Small intestine (tissue), 7 donors: ENCODE data around the gene ZC3H12C. TPM values are rescaled to one million over a fixed set of nuclear protein-coding genes. Genes with fewer than 3 reads are reported as not detected.

Experiments used
- DNase-seq, 2 donors: peaks; one replicate each; pipeline versions ENCODE4 v3.0.0 to v3.0.0-alpha.2; 2013
- FAIRE-seq: peaks from 2 replicates; lab custom pipeline; 2012; peaks lifted over from hg19 to GRCh38; lab: Jason Lieb, UNC
- H3K27ac ChIP-seq, 3 donors: one replicate each; pipeline ENCODE4 v1.5.1; 2013; ENCODE audit warnings: low read length in 2 of 3, mild to moderate bottlenecking in 2 of 3, control low read depth in 1 of 3, inconsistent platforms in 1 of 3, low read depth in 1 of 3, moderate library complexity in 1 of 3
- H3K27me3 ChIP-seq, 3 donors: one replicate each; pipeline ENCODE4 v1.6.1; 2013; ENCODE audit warnings: low read length in 3 of 3, inconsistent platforms in 1 of 3; ENCODE audit not compliant: control insufficient read depth in 3 of 3, insufficient read depth in 3 of 3
- H3K36me3 ChIP-seq, 3 donors: one replicate each; pipeline ENCODE4 v1.6.1; 2013; ENCODE audit warnings: low read length in 3 of 3, inconsistent platforms in 1 of 3, low read depth in 1 of 3, mild to moderate bottlenecking in 1 of 3, moderate library complexity in 1 of 3; ENCODE audit not compliant: control insufficient read depth in 3 of 3, insufficient read depth in 2 of 3
- H3K4me1 ChIP-seq, 3 donors: one replicate each; pipeline ENCODE4 v1.6.1; 2013; ENCODE audit warnings: low read length in 2 of 3, inconsistent platforms in 1 of 3, low read depth in 1 of 3, mild to moderate bottlenecking in 1 of 3, moderate library complexity in 1 of 3; ENCODE audit not compliant: control insufficient read depth in 3 of 3, insufficient read depth in 2 of 3
- H3K4me3 ChIP-seq, 3 donors: one replicate each; pipeline ENCODE4 v1.5.1; 2013; ENCODE audit warnings: low read length in 3 of 3, control low read depth in 1 of 3, inconsistent platforms in 1 of 3, low read depth in 1 of 3, mild to moderate bottlenecking in 1 of 3, moderate library complexity in 1 of 3
- H3K9me3 ChIP-seq, 2 donors: one replicate each; pipeline ENCODE4 v1.6.1; 2013; ENCODE audit warnings: low read depth in 1 of 2, low read length in 1 of 2; ENCODE audit not compliant: control insufficient read depth in 2 of 2, insufficient read depth in 1 of 2
- WGBS, 3 donors: extraction: QIAGEN DNeasy Blood & Tissue Kit; methylation state at CpG; one replicate each; pipeline ENCODE4 v1.1.7; 2013; 5-methylcytosine and 5-hydroxymethylcytosine counted together
- polyA plus RNA-seq, 4 donors: library from polyadenylated mRNA; stranded (reverse) in 3 of 4; unstranded in 1 of 4; fragments of 200-250 nt in 3 of 4; fragments of 120-200 nt in 1 of 4; gene quantifications; one replicate each; pipeline versions ENCODE4 v1.2.1 to v1.2.3, GENCODE V29; 2013
- donor health status: healthy with polysubstance abuse.
- donor health status: control.
- donor health status: control.
- donor health status: Bipolar disorder and iron deficiency.
- donor health status: healthy.

The ZC3H12C gene
- polyA plus RNA-seq, 4 donors: 0.27 to 16.8 (median 1.1) TPM

GRCh38 chr11:110131386-110132123 is 38.4 kb downstream of the ZC3H12C start:
- DNase-seq (peak in 1 of 2 donors; percentile 35), FAIRE-seq (no peak)
- H3K9me3 ChIP-seq: no peaks in the 10 kb centered on the region
- 48 to 73% (median 59%) methylated on average over 6 of the region's 6 CpGs for WGBS, 3 donors
- H3K4me1 ChIP-seq: peaks cover 0 to 19% (median 2%) of the 10 kb centered on the region in 3 donors
- H3K27me3 ChIP-seq: no peaks in the 10 kb centered on the region
- H3K27ac ChIP-seq: peak overlapping the region in 1 of 3 donors; percentile 79
- H3K36me3 ChIP-seq: peaks cover 0 to under 1% (median 0%) of the 10 kb centered on the region in 3 donors
- peak overlapping the region in 1 of 3 donors; percentile 30 for H3K4me3 ChIP-seq

GRCh38 chr11:110133160-110133559 is 40.0 kb downstream of the ZC3H12C start:
- Histone ChIP-seq H3K27ac (peak overlapping the region in 1 of 3 donors; percentile 40), H3K4me1 (peaks cover 0 to 17% (median 2%) of the 10 kb centered on the region in 3 donors), H3K4me3 (no peak overlapping the region), H3K36me3 (peaks cover 0 to 2% (median 0%) of the 10 kb centered on the region in 3 donors), H3K9me3 (no peaks in the 10 kb centered on the region), H3K27me3 (no peaks in the 10 kb centered on the region)
- 63 to 78% (median 67%) methylated on average over 2 of the region's 2 CpGs for WGBS, 3 donors
- DNase-seq (no peak), FAIRE-seq (no peak)

GRCh38 chr11:110134110-110134509 is 40.9 kb downstream of the ZC3H12C start:
- no peak overlapping the region for H3K4me3 ChIP-seq
- H3K9me3 ChIP-seq: no peaks in the 10 kb centered on the region
- H3K27me3 ChIP-seq: no peaks in the 10 kb centered on the region
- 83 to 90% (median 86%) methylated on average over 6 of the region's 6 CpGs for WGBS, 3 donors
- no peak for DNase-seq
- FAIRE-seq: no peak
- peaks cover 0 to 14% (median 2%) of the 10 kb centered on the region in 3 donors for H3K4me1 ChIP-seq
- no peak overlapping the region for H3K27ac ChIP-seq
- peaks cover 0 to 6% (median 0%) of the 10 kb centered on the region in 3 donors for H3K36me3 ChIP-seq

- H3K27me3 ChIP-seq: no peaks in the 10 kb centered on the region
- H3K36me3 ChIP-seq: peaks cover 0 to 12% (median 0%) of the 10 kb centered on the region in 3 donors
- H3K27ac ChIP-seq: no peak overlapping the region
- H3K4me1 ChIP-seq: no peaks in the 10 kb centered on the region
- H3K4me3 ChIP-seq: no peak overlapping the region
- H3K9me3 ChIP-seq: peaks cover 0 to 2% of the 10 kb centered on the region in 2 donors
- DNase-seq: no peak
- no peak for FAIRE-seq
Observed at GRCh38 chr11:110141812-110142211, 48.6 kb downstream of the ZC3H12C start.

- Histone ChIP-seq H3K9me3 (peaks cover 0 to 2% of the 10 kb centered on the region in 2 donors), H3K27me3 (no peaks in the 10 kb centered on the region), H3K4me1 (no peaks in the 10 kb centered on the region), H3K27ac (no peak overlapping the region), H3K4me3 (no peak overlapping the region), H3K36me3 (peaks cover 0 to 10% (median 0%) of the 10 kb centered on the region in 3 donors)
- FAIRE-seq (no peak), DNase-seq (no peak)
- 61 to 82% (median 67%) methylated on average over 3 of the region's 3 CpGs for WGBS, 3 donors
Observed at GRCh38 chr11:110147962-110148709, 54.9 kb downstream of the ZC3H12C start.

GRCh38 chr11:110148775-110149744 is 55.9 kb downstream of the ZC3H12C start:
- Histone ChIP-seq H3K27me3 (no peaks in the 10 kb centered on the region), H3K36me3 (peaks cover 0 to 10% (median 1%) of the 10 kb centered on the region in 3 donors), H3K4me1 (no peaks in the 10 kb centered on the region), H3K27ac (no peak overlapping the region), H3K9me3 (peaks cover 0 to 2% of the 10 kb centered on the region in 2 donors), H3K4me3 (no peak overlapping the region)
- 72 to 77% (median 74%) methylated on average over 9 of the region's 9 CpGs for WGBS, 3 donors
- DNase-seq (no peak), FAIRE-seq (no peak)

- FAIRE-seq: no peak
- Histone ChIP-seq H3K4me3 (no peak overlapping the region), H3K27ac (no peak overlapping the region), H3K9me3 (no peaks in the 10 kb centered on the region), H3K36me3 (peaks cover 0 to 14% (median 1%) of the 10 kb centered on the region in 3 donors), H3K4me1 (no peaks in the 10 kb centered on the region), H3K27me3 (no peaks in the 10 kb centered on the region)
- no peak for DNase-seq
- WGBS, 3 donors: 52 to 80% (median 71%) methylated on average over 1 of the region's 1 CpG
Observed at GRCh38 chr11:110152199-110152598, 59.0 kb downstream of the ZC3H12C start.

GRCh38 chr11:110153474-110153873 is 60.3 kb downstream of the ZC3H12C start:
- FAIRE-seq (no peak), DNase-seq (no peak)
- no peaks in the 10 kb centered on the region for H3K9me3 ChIP-seq
- H3K27me3 ChIP-seq: no peaks in the 10 kb centered on the region
- H3K4me1 ChIP-seq: no peaks in the 10 kb centered on the region
- H3K36me3 ChIP-seq: peaks cover 0 to 18% (median 1%) of the 10 kb centered on the region in 3 donors
- no peak overlapping the region for H3K27ac ChIP-seq
- no peak overlapping the region for H3K4me3 ChIP-seq
